GM21381 (cell line): Measurements from ENCODE around the gene RAB40C.
A peak's percentile ranks its signal among the peaks of the same experiment; 100 is the strongest.
"Not testable (repeated sequence)": the region's sequence is repeated elsewhere in the genome, so short reads cannot be mapped to it uniquely, and the experiment has no call there.

ENCODE experiments used
- ATAC-seq: cut with Tn5 transposase; IDR thresholded peaks from one replicate; pipeline ENCODE4 v1.9.1; 2021; ENCODE audit warnings: mild to moderate bottlenecking, moderate library complexity; ENCODE audit not compliant: unreplicated experiment

The RAB40C gene

DNA sequence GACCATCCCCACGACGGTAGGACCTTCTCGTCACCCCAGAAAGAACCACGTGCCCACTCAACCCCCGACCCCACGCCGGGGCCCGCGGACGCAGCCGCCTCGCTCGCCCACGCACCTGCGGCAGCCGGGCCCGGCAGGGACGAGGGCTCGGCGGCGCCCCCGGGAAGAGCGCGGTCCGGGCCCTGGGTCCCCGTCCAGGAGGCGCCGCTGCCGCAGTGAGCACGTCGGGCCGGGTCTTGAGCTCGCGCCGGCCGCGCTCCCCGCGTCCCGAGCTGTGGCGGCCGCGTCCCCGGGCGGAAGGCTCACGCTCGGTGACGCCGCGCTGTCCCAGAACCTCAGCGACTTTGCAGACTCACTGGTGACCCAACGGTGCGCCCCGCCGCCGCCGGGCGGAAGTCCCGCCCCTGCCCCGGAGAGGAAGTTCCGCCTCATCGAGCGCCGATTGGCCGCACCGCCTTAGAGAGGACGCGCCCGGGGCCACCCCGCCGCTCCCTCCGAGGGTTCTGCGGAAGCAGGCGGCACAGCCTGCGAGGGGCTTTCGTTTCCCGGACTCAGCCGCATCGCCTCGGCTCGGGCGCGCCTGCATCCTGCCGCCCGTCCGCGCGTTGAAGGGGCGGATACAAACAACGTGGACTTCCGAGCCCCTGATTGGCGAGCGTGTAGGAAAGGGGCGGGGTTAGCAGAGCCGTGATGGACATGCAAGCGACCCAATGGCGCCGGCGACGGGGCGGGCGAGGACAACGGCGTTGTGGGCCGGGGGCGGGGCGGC, 793 bp upstream of the RAB40C start:
- peak; percentile 68 for ATAC-seq

DNA sequence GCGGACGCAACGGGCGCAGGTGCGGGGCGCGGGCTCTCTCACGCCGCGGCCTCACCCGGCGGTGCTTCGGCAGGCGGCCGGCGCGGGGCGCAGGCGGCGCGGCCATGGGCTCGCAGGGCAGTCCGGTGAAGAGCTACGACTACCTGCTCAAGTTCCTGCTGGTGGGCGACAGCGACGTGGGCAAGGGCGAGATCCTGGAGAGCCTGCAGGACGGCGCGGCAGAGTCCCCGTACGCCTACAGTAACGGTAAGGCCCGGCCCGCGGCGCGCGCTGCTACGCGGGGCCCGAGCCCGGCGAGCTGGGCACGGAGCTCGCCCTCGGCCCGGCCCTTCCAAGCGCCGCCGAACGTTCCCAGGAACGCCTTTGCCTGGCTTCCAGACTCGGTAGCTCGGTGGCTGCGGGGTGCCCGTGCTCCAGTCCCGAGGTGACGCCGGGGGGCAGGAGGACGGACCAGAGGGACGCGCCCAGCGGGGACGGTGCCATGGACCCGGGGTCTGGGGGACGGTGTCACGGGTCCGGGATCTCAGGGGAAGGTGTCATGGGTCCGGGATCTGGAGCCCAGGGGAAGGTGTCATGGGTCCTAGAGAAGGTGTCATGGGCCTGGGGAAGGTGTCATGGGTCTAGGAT, 435 bp downstream of the RAB40C start:
- ATAC-seq, result no peak

DNA sequence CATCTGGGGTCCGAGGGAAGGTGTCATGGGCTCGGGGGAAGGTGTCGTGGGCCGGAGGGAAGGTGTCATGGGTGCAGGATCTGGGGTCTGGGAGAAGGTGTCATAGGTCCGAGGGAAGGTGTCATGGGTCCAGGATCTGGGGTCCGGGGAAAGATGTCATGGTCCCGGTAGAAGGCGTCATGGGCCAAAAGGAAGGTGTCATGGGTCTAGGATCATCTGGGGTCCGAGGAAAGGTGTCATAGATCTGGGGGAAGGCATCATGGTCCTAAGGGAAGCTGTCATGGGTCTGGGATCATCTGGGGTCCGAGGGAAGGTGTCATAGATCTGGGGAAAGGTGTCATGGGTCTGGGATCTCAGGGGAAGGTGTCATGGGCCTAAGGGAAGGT, 942 bp downstream of the RAB40C start:
- no peak for ATAC-seq

DNA sequence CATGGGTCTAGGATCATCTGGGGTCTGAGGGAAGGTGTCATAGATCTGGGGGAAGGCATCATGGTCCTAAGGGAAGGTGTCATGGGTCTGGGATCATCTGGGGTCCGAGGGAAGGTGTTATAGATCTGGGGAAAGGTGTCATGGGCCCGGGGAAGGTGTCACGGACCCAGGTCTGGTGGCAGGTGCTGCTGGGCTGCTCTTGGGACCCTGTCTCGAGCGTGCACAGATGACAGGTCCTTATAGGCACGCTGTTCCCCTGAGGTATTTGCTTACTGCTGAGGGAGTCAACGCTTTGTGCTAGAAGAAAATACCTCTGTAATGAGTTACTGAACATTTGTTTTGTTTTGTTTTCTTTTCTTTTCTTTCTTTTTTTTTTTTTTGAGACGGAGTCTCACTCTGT, 1.4 kb downstream of the RAB40C start:
- ATAC-seq, result no peak

DNA sequence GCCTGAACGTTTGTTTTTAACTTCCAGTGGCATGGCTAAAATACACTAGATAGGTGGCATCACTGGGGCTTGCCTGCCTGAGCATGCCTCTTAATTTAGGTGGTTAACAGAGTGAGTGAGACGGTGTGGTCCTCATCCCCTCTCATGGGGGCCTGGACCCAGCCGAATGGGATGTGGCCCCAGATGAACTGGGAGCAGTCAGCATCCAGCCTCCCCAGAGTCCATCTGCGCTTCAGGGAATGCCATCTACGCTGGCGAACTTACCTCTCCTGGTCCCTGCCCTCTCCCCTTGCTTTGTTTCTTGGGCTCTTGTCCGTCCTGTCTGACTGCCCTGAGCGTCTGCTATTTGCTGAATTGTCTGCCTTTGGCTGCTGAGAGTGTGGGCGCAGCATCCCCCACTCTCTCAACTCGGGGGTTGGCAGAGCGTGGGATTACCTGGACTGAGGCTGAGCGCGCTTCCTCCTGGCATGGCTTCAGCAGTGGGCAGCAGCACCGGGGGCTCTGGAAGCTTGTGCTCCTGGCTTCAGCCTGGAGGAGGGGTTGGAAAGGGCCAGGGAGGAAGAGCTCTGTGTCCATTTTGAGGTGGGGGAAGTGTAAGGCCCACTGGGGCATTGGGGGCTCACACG, 2.1 kb downstream of the RAB40C start:
- no peak for ATAC-seq

DNA sequence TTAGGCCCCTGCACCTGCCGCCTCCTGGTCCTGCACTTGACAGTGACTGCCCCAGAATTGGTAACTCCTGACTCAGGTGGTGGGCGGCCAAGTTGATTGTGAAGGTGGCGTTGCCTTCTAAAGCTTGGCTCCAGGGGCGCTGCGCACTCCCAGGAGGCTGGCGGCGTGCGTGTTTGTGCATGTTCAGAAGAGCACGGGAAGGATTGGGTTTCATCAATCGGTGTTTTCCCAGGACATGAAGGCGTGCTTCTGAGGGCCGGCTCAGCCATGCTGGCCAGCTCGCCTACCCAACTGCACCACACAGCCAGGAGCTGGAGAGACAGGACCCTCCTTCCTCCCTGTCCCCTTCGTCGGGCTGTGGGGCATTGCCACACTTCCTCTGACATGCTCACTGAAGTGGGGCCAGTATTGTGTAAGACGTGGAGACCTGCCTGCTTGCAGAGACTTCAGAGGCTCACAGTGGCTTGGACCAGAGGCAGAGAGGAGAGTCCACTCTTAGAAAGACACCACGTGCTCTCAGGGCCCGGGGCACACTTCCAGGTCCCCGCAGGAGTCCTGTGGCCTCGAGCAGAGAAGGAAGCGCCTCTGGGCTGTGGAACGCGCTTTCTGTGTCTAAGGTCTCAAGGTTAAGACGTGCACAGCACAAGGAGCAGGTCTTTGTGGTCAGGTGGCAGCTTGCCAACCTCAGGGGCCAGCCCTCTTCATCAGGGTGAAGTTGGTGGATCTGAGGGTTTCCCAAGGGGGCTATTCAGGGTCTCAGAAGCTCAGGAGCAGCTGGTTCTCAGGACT, 2.8 kb downstream of the RAB40C start:
- no peak for ATAC-seq

DNA sequence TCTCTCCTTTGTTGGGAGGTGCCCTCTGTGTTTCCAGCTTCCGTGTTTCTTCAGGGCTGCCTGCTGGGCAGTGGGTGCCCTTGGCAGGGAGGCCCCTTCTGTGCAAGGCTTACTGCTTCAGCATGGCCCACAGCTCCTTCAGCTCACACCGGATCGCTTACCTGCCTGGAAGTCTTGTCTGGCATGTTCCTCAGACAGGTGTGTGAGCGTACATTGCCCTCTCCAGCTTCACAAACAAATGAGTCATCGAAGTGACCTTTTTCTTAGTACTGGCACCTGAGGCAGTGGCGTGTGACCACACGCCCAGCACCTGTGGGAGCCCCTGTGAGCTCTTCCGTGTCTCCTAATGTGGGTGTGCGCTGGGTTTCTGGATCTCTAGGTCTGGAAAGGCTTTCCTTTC, 3.5 kb downstream of the RAB40C start:
- ATAC-seq, result no peak

DNA sequence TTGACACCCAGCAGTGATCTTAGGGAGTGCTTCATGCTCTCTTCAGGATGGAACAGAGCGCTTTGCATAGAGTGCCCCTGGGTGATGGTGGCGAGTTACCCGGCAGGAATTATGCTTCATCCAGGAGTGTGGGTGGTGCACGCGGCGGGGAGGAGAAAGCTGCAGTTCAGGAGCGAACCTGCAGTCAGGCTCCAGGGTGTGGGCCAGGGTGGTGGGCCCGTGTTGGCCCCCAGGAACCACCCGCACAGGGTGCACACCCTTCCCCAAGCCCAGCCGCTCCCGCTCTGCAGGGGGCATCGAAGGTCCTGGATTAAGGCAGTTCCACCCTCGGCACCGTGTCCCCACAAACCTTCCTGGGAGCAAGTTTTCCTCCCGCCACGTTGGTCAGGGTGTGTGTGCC, 3.9 kb downstream of the RAB40C start:
- ATAC-seq, result no peak

DNA sequence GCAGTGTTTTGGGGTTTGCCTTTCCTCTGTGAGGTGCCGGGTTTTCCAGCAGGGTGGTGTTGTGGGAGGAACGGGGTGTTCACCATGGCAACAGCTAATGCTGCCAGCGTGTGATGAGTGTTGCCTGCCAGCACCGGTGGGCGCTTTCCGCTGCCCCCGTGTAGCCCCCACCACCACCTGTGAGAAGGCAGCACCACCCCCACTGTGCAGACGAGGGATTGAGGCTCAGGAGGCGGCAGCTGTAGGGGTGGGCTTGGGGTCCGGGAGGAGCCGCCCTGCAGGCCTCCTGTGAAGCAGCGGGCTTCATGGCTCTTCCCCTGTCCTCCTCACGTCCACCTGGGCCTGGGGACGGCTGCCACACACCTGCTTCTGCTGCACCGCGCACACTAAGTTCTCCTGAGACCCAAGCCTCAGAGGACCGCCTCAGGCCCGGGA, 5.2 kb downstream of the RAB40C start:
- no peak for ATAC-seq

DNA sequence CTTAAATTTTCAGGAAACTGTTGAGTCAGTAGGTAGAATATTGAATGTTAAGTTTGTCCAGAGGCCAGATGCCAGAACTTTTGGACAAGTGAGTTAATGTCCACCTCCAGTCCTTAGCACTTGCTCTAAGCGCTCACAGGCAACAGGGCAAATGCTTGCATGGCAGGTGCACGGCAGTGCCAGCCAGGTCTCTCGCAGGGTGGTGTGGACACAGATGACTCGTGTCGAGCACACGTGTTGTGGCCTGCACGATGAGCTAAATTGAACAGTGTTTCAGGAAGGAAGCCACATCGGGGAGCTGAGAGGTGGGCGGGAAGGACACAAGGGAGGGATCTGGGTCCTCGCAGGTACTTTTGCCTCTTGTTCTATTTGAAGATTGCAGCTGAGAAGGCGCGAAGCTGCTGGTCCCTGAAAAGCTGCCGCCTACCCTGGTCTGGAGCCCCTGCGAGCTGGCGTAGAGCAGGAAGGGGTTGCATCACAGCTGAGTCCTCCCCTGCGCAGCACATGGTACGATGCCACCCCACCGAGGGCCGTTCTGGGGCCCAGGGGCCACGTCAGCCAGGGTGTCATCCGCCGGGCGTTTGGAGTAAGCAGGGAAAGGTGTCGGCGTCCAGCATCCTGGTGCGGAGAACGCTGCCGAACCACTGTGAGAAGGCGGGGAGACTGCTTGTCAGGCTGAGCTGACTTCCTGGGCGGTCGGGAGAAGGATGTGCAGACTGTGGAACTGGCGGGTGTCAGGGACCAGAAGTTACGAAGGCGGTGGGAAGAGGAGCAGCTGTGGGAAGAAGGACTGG, 6.3 kb downstream of the RAB40C start:
- ATAC-seq, result no peak

DNA sequence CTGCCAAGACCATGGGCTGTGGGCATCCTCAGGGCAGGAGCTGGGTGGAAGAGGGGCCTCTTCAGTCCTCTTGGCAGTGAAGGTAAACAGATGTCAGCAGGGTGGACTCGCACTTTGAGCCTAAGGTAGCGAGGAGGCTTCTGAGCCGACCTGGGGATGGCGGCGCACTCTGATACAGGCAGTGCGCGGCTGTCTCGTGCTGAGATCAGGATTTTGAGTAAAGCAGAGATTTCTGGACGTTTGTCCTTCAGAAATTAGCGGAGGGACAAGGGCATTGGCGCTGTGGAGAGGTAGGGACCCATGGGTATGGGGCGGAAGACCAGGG, 6.8 kb downstream of the RAB40C start:
- no peak for ATAC-seq

DNA sequence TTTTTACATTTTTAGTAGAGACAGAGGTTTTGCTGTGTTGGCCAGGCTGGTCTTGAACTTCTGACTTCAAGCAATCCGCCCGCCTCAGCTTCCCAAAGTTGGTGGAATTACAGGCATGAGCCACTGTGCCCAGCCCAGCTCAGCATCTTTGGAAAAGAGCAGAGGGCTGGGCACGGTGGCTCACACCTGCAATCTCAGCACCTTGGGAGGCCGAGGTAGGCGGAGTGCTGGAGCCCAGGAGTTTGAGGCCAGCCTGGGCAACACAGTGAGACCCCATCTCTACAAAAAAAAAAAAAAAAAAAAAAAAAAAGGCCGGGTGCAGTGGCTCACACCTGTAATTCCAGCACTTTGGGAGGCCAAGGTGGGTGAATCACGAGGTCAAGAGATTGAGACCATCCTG, 7.8 kb downstream of the RAB40C start:
- ATAC-seq, result not testable (repeated sequence)

DNA sequence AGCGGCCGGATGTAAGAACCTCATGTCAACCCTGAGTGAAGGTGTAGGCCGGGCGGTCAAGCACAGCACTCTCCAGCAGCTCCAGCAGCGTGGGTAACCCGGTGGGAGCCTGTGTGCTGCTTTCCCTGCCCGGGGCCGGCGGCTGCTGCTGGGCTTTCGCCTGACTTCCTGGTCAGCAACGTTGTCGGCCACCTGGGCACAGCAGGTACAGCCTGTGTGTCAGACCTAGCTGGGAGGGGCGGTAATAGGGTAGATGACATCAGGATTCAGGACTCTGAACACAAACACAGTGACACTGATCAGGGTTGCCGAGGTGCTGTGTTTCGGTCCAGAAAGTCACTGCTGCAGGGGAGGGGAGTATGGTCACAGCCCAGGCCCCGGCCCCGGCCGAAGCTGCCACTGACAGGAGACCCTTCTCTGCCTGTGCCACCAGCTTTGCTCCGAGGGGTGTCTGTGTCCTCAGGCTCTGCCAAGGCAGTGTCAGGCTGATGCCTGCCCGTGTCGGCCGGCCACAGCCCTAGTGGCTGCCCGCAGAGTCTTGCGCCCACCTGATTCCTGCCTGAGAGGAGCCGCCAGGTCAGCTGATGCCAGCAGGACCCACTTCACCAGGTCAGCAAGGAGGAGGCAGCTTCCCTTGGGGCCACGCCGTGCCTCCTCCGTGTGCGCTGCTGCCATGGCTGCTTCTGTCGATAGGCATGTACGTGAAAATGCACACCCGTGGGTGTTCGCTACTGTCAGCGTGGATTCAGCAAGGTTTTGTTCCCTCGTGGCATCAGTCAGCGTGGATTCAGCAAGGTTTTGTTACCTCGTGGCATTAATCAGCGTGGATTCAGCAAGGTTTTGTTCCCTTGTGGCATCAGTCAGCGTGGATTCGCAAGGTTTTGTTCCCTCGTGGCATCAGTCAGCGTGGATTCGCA, 9.2 kb downstream of the RAB40C start:
- no peak for ATAC-seq

DNA sequence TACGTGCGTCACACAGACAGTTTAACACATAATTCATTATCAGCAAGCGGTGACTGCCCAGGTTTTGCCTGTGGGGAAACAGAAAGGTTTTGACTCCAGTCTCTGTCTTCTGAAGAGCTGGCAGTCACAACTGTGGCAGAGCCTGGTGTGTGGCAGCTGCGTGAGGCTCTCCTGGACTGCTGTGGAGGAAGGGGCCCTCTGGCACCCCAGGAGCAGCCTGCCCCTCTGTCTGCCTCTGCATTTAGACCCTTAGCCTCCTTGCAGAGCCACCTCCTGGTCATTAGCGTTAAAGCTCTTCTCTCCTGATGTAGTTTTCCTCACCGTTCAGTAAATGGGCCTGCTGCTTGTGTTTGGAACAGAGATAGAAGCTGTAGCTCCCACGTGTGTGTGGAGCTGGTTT, 10.9 kb downstream of the RAB40C start:
- ATAC-seq, result no peak

DNA sequence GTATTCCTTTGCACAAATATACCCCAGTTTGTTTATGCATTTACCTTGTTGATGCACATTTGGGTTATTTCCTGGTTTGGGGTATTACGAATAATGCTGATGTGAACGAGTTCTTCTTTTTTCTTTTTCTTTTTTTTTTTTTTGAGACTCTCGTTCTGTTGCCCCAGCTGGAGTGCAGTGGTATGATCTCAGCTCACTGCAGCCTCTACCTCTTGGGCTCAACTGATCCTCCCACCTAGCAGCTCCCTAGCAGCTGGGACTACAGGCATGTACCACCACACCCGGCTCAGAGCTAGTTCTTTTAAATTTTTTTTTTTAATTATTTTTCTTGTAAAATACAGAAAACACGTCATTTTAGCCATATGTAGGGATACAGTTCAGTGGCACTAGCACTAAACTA, 14.1 kb downstream of the RAB40C start:
- no peak for ATAC-seq

DNA sequence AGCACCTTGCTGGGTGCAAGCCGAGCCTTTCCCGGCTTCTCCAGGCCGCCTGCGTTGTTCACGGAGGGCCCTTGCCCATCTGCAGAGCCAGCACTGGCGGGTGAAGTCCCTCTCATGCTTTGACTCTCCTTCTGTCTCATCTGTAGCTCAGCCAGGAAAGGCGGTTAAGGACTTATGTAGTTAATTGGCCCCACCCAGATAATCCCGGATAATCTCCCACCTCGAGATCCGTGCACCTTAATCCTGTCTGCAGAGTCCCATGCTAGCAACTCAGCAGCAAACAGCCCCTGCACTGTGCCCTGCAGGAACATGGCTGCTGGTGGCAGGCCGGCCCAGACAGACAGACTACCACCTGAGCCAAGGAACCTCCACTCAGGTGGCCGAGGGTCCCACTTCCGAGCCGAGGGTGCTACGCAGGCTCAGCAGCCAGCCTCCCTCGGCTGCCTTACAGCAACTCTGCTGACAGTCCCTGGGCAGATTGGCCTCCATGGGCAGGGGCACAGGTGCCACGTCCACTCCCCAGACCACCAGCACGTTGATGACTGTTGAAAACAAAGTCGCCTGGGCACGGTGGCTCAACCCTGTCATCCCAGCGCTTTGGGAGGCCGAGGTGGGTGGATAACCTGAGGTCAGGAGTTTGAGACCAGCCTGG, 16.9 kb downstream of the RAB40C start:
- ATAC-seq, result no peak

DNA sequence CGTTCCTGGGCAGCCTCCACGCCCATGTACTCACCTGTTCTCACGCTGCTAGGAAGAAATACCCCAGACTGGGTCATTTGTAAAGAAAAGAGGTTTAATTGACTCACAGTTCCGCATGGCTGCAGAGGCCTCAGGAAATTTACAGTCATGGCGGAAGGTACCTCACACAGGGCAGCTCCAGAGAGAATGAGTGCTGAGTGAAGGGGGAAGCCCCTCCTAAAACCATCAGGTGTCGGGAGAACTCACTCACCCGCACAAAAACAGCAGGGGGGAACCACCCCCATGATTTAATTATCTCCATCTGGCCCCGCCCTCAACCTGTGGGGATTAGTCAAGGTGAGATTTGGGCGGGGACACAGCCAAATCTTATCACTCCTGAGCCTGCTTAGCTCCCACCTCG, 18.2 kb downstream of the RAB40C start:
- no peak for ATAC-seq

DNA sequence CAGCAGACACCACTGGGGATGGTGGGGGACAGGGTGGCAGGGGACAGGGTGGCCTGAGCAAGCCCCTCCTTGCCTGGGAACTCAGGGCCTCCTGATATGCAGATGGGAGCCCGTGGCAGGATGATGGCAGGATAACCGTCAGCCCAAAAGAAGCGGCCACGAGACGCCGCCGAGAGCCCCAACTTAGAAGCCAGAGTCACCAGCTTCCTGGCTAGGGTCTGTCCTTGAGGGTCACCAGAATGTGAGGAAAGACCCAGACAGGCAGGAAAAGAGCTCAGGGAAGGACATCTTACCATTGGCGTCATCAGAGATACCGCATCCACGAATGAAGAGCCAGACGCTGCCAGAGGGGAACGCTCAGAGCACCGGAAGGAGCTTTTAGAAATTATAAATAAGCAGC, 19.4 kb downstream of the RAB40C start:
- no peak for ATAC-seq

DNA sequence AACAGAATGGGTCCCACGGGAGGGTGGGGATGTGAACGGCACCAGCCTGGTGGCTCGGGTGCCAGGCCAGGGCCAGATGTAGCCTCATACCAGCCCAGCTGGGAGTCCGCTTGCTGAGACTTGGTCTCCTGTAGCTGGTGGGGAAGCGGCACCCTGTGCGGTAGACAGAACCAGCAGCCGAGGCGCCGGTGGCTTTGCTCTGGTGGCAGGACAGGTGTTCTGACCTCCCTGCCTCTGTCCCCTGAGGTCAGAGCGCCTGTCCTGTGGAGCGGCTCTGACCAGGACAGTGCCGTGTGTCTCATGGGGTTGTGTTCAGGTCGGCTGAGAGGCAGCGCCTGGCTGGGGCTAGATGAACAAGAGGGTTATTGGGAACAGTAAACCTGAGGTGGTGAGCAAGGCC, 20.1 kb downstream of the RAB40C start:
- no peak for ATAC-seq
